Endothelial cell of umbilical vein (primary cell): Measurements from ENCODE around the gene VAPB.
"Not testable (repeated sequence)": the region's sequence is repeated elsewhere in the genome, so short reads cannot be mapped to it uniquely, and the experiment has no call there.

Experiments used
- CTCF ChIP-seq, 2 donors: IDR thresholded peaks; 1 replicate in 1 of 2; 2 replicates in 1 of 2; pipeline ENCODE4 v1.5.1; 2011; ENCODE audit warnings: low read length in 2 of 2, mild to moderate bottlenecking in 2 of 2, moderate library complexity in 2 of 2, control low read depth in 1 of 2, inconsistent platforms in 1 of 2, low read depth in 1 of 2; ENCODE audit not compliant: insufficient read depth in 1 of 2; ENCODE audit errors: extremely low read depth in 1 of 2
- EZH2 ChIP-seq: IDR thresholded peaks from 2 replicates; pipeline ENCODE4 v1.6.1; 2012; ENCODE audit warnings: borderline replicate concordance, low read depth, mild to moderate bottlenecking, moderate library complexity, low read length, inconsistent platforms; ENCODE audit not compliant: severe bottlenecking
- JUN ChIP-seq: IDR thresholded peaks from 2 replicates; pipeline ENCODE4 v1.6.1; 2011; ENCODE audit warnings: borderline replicate concordance, low read depth; ENCODE audit not compliant: insufficient read length, insufficient read depth
- MAX ChIP-seq: IDR thresholded peaks from 2 replicates; pipeline ENCODE4 v1.6.1; 2011; ENCODE audit not compliant: insufficient read depth, insufficient read length
- POLR2A ChIP-seq: IDR thresholded peaks from 2 replicates; pipeline ENCODE4 v1.6.1; 2012; ENCODE audit warnings: low read depth, mild to moderate bottlenecking, control low read depth, low read length

- TF ChIP-seq CTCF (IDR thresholded peaks at IDR 0.05; ENCODE audit: extremely low read depth in 1 of 2, insufficient read depth in 1 of 2, low read depth in 1 of 2, low read length in 2 of 2); EZH2; POLR2A; JUN; MAX: not testable (repeated sequence)
Measured at GRCh38 chr20:58414786-58415185, 25.8 kb downstream of the VAPB start.
